MCF 10A (cell line): ENCODE results near the gene TCF3. TPM values are rescaled to one million over a fixed set of nuclear protein-coding genes. Genes with fewer than 3 reads are reported as not detected.

Experiments used
- BruUV-seq: library from RNA; stranded (reverse); fragments of 400-500 nt; replicated peaks from 2 replicates; lab custom pipeline; 2021; lab: Mats Ljungman, UMichigan
- CTCF ChIA-PET: fragments of 300-600 bp; sonication (Branson Sonifier 250); formaldehyde crosslinking; extraction: SDS; loops from one replicate; lab custom pipeline; 2021; ENCODE audit warnings: antibody characterized with exemption, inconsistent platforms; lab: Yijun Ruan, JAX
- POLR2A ChIA-PET: fragments of 300-600, 350-650 bp; sonication (Branson Sonifier 250); formaldehyde crosslinking; extraction: SDS; loops from one replicate; lab custom pipeline; 2020; ENCODE audit warnings: antibody characterized with exemption, inconsistent platforms; lab: Yijun Ruan, JAX
- DNase-seq: peaks from one replicate; pipeline ENCODE4 v3.0.0-alpha.2; 2018; ENCODE audit not compliant: unreplicated experiment
- H3K27ac Mint-ChIP-seq: one replicate; pipeline ENCODE4 v1.8.0; 2022; ENCODE audit warnings: mild to moderate bottlenecking, low read depth, mixed read lengths; ENCODE audit not compliant: unreplicated experiment
- H3K27me3 Mint-ChIP-seq: one replicate; pipeline ENCODE4 v1.8.0; 2022; ENCODE audit warnings: mixed read lengths; ENCODE audit not compliant: insufficient read depth, unreplicated experiment
- H3K36me3 Mint-ChIP-seq: one replicate; pipeline ENCODE4 v1.8.0; 2022; ENCODE audit warnings: mild to moderate bottlenecking, moderate library complexity, mixed read lengths; ENCODE audit not compliant: insufficient read depth, unreplicated experiment
- H3K4me1 Mint-ChIP-seq: one replicate; pipeline ENCODE4 v1.8.0; 2022; ENCODE audit warnings: mixed read lengths; ENCODE audit not compliant: insufficient read depth, unreplicated experiment
- H3K4me3 Mint-ChIP-seq: one replicate; pipeline ENCODE4 v1.8.0; 2022; ENCODE audit warnings: mild to moderate bottlenecking, moderate library complexity, mixed read lengths; ENCODE audit not compliant: unreplicated experiment
- H3K9me3 Mint-ChIP-seq: one replicate; pipeline ENCODE4 v1.8.0; 2022; ENCODE audit warnings: mixed read lengths; ENCODE audit not compliant: unreplicated experiment
- CTCF ChIP-seq: fragments of 200-600 bp; IDR thresholded peaks from one replicate; pipeline ENCODE4 v1.8.0; 2022; ENCODE audit warnings: antibody characterized with exemption, mild to moderate bottlenecking; ENCODE audit not compliant: unreplicated experiment
- intact Hi-C: fragments of 100-400 bp; cut with micrococcal nuclease; formaldehyde crosslinking; loops from 2 replicates; pipeline ENCODE4 v1.14.1; 2022
- total RNA-seq: library from RNA; stranded (reverse); gene quantifications from 2 replicates; pipeline ENCODE4 v1.2.3, GENCODE V29; 2022

Gene TCF3
- total RNA-seq, 1 experiment from 2014 or later: 100 TPM

DNA sequence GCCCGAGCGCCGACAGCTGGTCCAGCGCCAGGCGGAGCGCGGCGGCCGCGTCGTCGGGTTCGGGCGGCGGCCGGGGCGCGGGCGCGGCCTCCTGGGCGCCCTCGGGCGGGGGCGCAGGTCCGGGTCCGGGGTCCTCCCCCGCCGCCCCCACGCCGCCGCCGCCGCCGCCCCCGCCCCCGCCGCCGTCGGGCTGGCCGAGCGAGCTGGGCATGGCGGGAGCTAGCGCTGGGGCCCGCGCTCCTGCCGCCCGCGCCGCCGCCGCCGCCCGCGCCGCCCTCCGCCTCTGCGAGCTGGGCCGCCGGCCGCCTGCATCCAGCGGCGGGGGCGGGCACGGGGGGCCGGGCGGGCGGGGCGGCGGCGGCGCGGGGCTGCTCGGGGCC, 84.6 kb downstream of the TCF3 start:
- H3K36me3 Mint-ChIP-seq: peaks cover 4% of the 10 kb centered on the region
- H3K27me3 Mint-ChIP-seq: peaks cover 17% of the 10 kb centered on the region
- TF ChIP-seq CTCF: no peak
- CTCF ChIA-PET: interaction anchor here (0.5 kb wide), 1 partner anchor 34 kb away, joined by 3 read pairs; no protein-coding TSS in a partner anchor
- intact Hi-C loops: no loop called here
- H3K4me1 Mint-ChIP-seq: no peaks in the 10 kb centered on the region
- no TSS peak for BruUV-seq
- POLR2A ChIA-PET: interaction anchor here (0.7 to 3.7 kb wide), 6 partner anchors 20 to 84 kb away, joined by 3 to 17 read pairs (median 4); partner anchors contain the start of genes MBD3, REEP6 and UQCR11
- no peak overlapping the region for H3K4me3 Mint-ChIP-seq
- H3K9me3 Mint-ChIP-seq: no peaks in the 10 kb centered on the region
- no peak for DNase-seq
- H3K27ac Mint-ChIP-seq: no peak overlapping the region

- POLR2A ChIA-PET: interaction anchor here (0.7 to 3.7 kb wide), 8 partner anchors 21 to 86 kb away, joined by 3 to 17 read pairs (median 4); partner anchors contain the start of genes MBD3, REEP6, TCF3 and UQCR11
- H3K36me3 Mint-ChIP-seq: peaks cover 4% of the 10 kb centered on the region
- H3K27ac Mint-ChIP-seq: no peak overlapping the region
- intact Hi-C loops: no loop called here
- BruUV-seq: no TSS peak
- peak overlapping the region; percentile 65 for H3K4me3 Mint-ChIP-seq
- CTCF ChIA-PET: no interaction called here
- H3K4me1 Mint-ChIP-seq: no peaks in the 10 kb centered on the region
- DNase-seq: no peak
- no peak for TF ChIP-seq CTCF
- H3K27me3 Mint-ChIP-seq: peaks cover 17% of the 10 kb centered on the region
- H3K9me3 Mint-ChIP-seq: no peaks in the 10 kb centered on the region
Observed at GRCh38 chr19:1567116-1567847, 85.1 kb downstream of the TCF3 start.

GRCh38 chr19:1566392-1567115, 85.9 kb downstream of the TCF3 start:
- no TSS peak for BruUV-seq
- intact Hi-C loops: no loop called here
- no peak overlapping the region for H3K27ac Mint-ChIP-seq
- H3K9me3 Mint-ChIP-seq: no peaks in the 10 kb centered on the region
- DNase-seq: peak; percentile 78
- H3K27me3 Mint-ChIP-seq: peaks cover 17% of the 10 kb centered on the region
- no peaks in the 10 kb centered on the region for H3K4me1 Mint-ChIP-seq
- TF ChIP-seq CTCF: no peak
- CTCF ChIA-PET: no interaction called here
- POLR2A ChIA-PET: interaction anchor here (0.8 to 3.7 kb wide), 6 partner anchors 21 to 86 kb away, joined by 3 to 17 read pairs (median 4); partner anchors contain the start of genes MBD3, TCF3 and UQCR11
- peak overlapping the region; percentile 65 for H3K4me3 Mint-ChIP-seq
- H3K36me3 Mint-ChIP-seq: peaks cover 4% of the 10 kb centered on the region

DNA sequence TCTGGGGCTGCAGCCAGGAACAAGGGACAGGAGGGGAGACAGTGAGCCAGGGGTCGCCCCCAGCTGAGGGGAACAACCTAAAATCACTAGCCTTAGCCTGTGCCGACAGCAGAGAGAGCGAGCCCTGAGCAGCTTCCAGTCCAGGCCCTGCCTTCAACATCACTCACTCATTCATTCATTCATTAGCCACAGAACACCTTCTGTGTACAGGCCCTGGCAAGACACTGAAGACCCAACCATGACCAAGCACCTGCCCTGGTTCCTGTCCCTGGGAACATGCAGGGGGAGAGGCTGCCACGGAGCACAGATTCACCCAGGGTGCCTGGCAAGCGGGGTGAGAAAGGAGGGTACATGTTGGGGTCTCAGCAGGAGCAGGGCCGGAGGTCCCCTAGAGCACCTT, 89.2 kb downstream of the TCF3 start:
- CTCF ChIA-PET: interaction anchor here (0.6 to 3.2 kb wide), 3 partner anchors 17 to 187 kb away, joined by 3 to 16 read pairs (median 4); no protein-coding TSS in a partner anchor
- Mint-ChIP-seq H3K27ac (no peak overlapping the region), H3K36me3 (peaks cover 4% of the 10 kb centered on the region), H3K4me1 (no peaks in the 10 kb centered on the region), H3K4me3 (no peak overlapping the region), H3K27me3 (no peaks in the 10 kb centered on the region), H3K9me3 (no peaks in the 10 kb centered on the region)
- no TSS peak for BruUV-seq
- intact Hi-C loops: no loop called here
- no peak for DNase-seq
- TF ChIP-seq CTCF: no peak
- POLR2A ChIA-PET: no interaction called here
